NK-92 (cell line): ENCODE data around the gene STC2.
"Not testable (repeated sequence)": the region's sequence is repeated elsewhere in the genome, so short reads cannot be mapped to it uniquely, and the experiment has no call there.

ENCODE experiments used
- DNase-seq: peaks from one replicate; lab custom pipeline; 2025; ENCODE audit not compliant: unreplicated experiment; lab: John Stamatoyannopoulos, UW

STC2 gene

GRCh38 chr5:173296737-173297676 is 31.2 kb downstream of the STC2 start:
- DNase-seq, result no peak

DNA sequence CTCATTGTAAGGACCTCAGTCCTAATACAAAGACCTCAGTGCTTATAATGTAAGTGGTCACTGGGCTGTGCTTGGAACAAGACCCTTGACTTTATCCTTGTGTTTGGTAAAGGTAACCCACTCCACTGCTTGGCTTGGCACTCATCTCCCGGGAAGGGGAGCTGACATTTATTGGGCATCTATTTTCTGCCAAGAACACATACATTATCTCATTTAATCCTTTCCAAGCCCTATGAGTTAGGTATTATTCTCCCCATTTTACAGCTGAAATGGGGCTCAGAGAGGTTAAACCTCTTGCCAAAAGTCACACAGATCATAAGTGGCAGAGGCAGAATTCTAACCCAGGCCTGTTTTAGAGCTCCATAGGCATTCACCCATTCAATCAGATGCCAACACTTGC is 32.4 kb downstream of the STC2 start:
- no peak for DNase-seq

DNA sequence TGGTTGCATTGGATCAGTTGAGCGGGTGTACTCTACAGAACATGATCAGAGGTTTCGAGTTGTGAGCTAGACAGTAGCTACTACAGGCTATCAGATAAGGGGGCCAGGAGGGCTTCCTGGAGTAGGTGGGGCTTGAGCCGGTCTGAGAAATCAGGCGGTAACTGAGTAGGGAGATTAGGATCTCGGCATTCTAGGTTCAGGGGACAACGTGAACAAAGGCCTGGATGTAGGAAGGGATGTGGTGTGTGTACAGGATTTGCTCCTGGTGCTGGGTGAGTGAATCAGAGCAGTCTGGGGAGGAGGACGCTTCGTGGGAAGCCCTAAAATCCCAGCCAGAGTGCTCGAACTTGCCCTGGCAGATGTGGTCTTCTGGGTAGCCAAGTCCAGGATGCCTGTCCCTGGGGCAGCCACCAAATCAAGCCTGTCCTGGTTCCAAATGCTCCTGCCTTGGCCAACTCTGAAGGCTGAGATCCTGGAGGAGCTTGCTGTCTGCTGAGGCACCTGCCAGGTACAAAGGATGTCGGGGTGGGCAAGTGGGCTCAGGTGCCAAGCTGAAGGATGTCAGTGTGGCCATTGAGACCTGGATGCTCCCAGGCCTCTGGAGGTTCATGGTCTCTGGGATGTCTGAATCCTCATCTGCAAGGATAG is 33.4 kb downstream of the STC2 start:
- DNase-seq, result no peak

- no peak for DNase-seq
Measured at GRCh38 chr5:173293817-173294672, 34.2 kb downstream of the STC2 start.

- no peak for DNase-seq
Measured at GRCh38 chr5:173291722-173292658, 36.2 kb downstream of the STC2 start.

- no peak for DNase-seq
Measured at GRCh38 chr5:173290477-173291131, 37.6 kb downstream of the STC2 start.

- no peak for DNase-seq
Measured at GRCh38 chr5:173289372-173289771, 38.8 kb downstream of the STC2 start.

DNA sequence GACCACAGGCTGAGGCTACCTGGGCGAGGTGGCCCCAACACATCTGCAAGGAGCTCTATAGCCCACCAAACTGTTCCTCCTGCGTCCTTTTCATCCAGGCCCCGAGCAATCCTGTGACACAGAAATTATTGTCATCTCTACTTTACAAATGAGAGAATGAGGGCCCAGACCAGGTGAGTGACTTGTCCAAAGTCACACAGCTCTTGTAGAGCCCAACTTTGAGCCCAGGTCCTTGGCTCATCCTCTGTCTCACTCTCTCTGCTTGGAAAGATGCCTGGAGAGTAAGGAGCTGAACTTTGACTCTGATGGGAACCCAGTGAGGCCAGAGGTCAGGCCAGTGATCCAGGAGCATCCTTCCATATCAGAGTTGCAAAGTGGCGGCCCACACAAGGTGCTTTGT is 39.6 kb downstream of the STC2 start:
- no peak for DNase-seq

DNA sequence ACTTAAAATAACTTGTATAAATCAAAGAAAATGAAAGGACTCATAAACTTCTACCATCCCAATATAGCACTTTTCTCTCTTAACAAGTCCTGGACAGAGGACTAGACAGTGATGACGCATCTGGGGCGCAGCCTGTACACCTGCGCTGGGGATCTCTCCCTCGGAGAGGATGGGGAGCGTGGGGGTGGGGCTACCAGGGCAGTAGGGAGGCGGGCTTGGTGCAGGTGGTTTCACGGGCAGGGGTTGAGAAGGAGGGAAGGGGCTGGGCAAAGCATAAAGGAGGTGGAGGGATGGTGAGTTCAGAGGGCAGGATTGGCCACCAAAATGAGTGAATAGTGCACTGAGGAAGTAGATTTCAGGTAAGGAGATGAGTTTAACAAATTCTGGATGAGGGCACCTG is 41.1 kb downstream of the STC2 start:
- DNase-seq, result no peak

GRCh38 chr5:173284343-173284958 is 43.8 kb downstream of the STC2 start:
- DNase-seq, result not testable (repeated sequence)

DNA sequence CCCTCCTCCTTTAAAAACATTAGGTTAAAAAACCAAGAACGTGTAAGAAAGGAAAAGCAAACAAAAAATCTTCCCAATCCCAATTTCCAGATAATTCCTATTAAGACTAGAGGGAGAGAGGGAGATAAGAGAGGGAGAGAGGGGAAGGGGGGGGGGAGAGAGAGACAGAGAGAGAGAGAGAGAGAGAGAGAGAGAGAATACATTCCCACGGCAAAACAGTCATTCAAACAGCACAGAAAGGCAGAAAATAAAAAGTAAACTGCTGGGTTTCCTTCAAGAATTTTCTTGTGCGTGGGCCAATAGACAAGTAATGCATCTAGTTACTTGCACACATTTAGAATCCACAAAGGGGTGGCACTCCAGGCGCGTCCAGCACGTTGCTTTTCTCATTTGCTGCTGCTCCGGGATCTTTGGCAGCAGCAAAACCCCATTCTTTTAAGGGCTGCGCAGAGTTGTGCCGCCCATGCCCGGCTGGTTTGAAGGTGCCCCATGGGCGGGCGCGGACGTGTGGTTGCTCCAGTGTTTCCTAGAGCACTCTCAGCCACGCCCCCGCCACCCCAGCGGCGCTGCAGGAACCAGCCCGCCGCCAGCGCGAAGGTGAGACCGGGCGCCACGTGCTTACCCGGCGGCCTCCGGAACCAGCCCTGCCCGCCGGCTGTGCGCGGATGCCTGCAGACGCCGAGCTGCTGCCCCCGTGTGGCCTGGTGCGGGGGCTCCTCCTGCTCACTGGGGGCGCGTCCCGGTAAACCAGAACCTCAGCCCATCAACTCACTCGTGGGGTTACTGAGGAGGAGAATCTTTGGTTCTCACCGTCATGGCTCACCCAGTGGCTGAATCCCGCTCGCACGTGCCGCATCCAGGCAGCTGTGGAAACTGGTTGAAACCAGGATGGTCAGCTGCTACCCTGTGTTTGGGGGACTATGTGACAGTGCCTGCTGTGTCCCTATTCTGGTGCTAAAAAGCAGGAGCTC is 44.6 kb downstream of the STC2 start:
- no peak for DNase-seq

GRCh38 chr5:173282916-173283315 is 45.3 kb downstream of the STC2 start:
- DNase-seq, result no peak

DNA sequence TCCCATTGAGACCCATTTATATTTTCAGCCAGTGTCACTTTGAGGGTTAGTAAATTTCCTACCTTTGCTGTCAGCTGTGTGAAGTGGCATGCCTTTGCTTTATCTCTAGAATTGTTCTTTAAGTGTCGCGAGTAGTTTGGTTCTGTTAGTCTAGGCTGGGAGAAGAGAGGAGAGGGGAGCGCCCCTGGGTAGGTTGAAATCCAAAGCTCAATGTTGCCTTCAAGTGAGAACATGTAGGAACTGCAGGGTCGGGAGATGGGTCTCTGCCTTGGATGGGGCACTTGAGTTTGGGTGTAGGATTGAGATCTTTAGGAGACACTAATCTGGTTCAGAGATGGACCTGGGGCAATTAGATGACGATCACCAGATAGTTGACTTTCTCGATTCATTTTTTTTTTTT is 46.3 kb downstream of the STC2 start:
- no peak for DNase-seq

GRCh38 chr5:173279166-173279565 is 49.0 kb downstream of the STC2 start:
- no peak for DNase-seq

DNA sequence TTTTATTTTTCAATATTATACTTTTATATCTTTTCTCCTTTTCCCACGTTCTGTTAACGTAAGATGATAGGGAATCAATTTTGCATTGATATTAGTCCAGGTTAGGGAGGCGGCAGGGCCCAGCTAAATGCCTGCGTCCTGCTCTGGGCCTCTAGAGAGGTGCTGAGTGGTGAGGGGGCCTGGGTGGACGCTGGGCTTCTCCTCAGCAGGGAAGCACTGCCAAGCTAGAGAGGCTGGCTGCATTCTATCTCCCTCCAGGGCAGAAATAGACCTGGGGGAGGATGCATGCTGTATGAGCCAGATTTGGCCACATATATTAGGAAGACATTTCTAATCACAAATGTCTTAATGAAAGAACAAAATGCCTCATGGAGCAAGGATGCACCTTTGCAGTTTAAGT is 49.6 kb downstream of the STC2 start:
- no peak for DNase-seq

DNA sequence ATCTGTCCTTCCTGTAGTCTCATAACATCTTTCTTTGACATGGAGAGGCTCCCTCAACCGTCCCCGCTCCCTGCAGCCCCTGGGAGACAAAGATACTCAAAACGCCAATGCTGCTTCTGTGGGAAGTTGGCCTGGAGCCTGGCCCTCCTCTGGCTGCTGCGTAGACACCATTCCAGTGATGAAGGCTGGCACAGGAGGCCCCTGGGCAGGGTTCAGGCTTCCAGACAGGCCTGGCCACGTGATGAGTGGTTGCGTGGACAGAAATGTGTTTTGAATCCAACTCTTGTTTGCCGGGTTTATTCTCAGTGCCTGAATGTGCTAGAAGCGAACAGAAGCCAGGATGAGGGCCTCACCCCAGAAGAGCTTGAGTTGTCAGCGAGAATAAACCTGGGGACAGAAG is 50.0 kb downstream of the STC2 start:
- no peak for DNase-seq

GRCh38 chr5:173274771-173275170 is 53.4 kb downstream of the STC2 start:
- no peak for DNase-seq

DNA sequence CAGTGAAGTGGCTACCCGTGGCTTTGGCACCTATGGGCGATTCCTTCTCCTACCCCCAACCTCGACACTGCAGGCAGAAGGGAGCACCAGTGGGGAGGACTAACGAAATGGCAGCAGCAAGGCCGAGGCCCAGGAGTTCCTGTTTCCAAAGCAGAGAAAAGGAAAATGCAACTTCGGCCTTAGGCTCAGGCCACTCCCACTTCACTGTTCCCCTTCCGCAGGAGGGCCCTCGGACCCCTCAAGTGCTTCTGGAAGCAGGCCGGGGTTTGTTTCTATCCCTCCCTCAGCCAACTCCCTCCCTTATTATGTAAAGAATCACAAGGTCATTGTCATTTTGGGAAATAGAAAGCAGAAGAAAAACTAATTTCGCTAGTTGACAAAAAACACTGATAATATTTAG is 56.8 kb downstream of the STC2 start:
- DNase-seq, result no peak
